Fibroblast of upper back skin (primary cell): ENCODE data around the gene ZFP82.

Source experiments
- DNase-seq: peaks from one replicate; pipeline ENCODE4 v3.0.0-alpha.2; 2013

Gene ZFP82

DNA sequence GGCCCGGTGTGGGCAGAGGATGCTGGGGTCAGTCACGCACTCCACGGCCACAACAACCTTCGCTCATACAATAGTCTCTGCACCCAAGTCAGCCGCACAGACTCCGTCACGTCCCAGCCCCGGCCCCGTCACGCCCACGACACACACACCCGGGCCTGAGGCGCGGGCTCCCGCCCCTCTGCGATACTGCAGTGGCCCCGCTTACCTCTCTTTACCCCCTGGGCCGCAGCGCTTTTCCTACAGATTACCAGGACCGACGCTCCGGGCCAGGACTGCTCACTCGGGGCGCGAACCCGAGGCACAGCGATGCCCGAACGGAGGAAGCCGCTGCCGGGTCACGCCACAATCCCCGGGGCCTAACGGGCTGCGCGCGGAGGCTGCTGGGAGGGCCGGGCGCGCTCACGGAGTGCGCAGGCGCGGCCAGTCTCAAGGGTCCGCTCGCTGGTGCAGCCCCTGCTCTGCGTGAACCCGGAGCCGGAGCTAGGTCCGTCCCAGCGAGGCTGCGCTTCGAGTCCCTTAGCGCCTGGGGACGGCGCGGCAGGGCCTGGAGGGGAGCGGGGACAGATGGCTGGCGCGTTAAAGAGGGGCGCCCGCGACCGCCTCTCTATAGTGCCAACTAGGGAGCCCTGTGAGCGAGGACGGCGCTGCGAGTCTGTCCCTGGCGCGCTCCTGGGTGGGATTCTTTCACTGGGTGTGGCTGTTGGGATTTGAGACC, at the start of gene ZFP82:
Gene ZFP82, minus strand, starts transcription at position 358 of the 715 bp plus-strand sequence. CDS start 8,855 bp downstream, outside the sequence.
- peak; percentile 80 for DNase-seq

DNA sequence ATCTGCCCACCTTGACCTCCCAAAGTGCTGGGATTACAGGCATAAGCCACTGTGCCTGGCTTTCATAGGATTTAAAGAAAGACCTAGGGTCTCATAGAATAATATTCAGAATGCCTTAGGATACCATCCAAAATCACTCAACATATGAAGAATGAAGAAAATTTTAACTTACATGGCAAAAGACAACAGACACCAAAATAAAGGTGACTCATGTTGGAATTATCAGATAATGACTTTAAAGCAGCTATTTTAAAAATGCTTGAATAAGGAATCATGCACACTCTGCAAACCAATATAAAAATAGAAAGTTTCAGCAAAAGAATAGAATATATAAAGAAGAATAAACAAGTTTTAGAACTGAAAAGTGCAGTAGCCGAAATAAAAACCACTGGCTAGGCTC, 41.6 kb upstream of the ZFP82 start:
- peak; percentile 12 for DNase-seq

DNA sequence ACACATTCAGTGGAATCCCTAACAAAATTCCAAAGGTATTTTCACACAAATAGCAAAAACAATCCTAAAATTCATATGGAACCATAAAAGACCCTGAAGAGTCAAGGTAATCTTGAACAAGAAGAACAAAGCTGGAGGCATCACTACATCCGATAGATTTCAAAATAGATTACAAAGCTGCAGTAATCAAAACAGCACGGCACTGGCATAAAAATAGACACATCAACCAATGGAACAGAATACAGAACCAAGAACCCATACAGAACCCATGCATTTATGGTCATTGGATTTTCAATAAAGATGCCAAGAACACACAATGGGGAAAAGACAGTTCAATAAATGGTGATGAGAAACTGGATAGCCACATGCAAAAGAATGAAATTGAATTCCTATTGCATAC, 38.4 kb upstream of the ZFP82 start:
- DNase-seq, result no peak

DNA sequence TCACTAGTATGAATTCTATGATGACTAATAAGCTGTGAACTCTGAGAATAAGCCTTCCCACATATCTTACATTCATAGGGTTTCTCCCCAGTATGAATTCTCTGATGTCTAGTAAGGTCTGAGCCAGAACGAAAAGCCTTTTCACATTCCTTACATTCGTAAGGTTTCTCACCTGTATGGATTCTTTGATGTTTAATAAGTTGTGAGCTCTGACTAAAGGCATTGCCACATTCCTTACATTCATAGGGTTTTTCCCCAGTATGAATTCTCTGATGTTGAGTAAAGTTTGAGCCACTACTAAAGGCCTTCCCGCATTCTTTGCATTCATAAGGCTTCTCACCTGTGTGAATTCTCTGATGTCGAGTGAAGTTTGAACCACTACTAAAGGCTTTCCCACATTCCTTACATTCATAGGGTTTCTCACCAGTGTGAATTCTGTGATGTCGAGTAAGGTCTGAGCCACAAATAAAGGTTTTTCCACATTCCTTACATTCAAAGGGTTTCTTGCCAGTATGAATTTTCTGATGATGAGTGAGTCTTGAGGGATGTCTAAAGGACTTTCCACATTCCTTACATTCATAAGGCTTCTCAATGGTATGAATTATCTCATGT, 30.7 kb upstream of the ZFP82 start:
- DNase-seq, result peak; percentile 2

DNA sequence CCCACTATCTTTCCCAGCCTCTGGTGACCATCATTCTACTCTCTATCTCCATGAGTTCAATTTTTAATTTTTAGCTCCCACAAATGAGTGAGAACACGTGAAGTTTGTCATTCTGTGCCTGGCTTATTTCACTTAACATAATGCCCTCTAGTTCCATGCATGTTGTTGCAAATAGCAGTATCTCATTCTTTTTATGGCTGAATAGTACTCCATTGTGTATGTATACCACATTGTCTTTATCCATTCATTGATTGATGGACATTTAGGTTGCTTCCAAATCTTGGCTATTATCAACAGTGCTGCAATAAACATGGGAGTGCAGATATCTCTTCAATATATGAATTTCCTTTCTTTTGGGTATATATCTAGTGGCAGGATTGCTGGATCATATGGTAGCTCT, 22.9 kb upstream of the ZFP82 start:
- no peak for DNase-seq

DNA sequence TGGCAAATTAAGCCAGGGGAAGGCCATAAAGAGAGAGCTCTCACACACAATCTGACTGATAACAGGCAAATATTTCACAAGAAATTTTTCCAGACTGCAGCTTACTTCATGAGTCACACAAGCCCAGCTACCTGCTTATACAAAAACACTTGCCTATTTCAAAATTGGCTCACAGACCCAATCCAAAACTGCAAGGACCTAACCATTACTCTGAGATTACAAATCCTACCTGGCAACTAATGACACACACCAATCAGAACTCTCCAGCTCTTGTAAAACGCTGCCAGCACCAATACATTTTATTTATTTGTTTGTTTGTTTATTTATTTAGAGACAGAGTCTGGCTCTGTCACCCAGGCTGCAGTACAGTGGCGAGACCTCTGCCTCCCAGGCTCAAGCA, 18.1 kb upstream of the ZFP82 start:
- DNase-seq, result no peak

DNA sequence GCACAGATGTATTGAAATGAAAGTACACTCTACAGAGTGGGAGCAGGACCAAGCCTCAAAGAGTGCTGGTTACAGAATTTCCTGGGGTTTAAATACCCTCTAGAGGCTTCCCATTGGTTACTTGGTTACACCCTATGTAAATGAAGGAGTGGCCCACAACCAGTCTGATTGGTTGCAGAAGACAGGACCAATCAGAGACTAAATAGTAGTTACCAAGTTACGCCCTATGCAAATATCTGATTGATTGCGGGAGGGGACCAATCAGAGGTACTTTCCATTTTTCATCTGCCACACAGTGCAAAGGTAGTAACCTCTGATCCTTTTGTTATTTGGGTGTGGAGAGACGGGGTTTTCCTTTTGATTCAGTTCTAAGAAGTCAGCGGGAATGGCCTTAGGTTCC, 5.5 kb upstream of the ZFP82 start:
- no peak for DNase-seq

DNA sequence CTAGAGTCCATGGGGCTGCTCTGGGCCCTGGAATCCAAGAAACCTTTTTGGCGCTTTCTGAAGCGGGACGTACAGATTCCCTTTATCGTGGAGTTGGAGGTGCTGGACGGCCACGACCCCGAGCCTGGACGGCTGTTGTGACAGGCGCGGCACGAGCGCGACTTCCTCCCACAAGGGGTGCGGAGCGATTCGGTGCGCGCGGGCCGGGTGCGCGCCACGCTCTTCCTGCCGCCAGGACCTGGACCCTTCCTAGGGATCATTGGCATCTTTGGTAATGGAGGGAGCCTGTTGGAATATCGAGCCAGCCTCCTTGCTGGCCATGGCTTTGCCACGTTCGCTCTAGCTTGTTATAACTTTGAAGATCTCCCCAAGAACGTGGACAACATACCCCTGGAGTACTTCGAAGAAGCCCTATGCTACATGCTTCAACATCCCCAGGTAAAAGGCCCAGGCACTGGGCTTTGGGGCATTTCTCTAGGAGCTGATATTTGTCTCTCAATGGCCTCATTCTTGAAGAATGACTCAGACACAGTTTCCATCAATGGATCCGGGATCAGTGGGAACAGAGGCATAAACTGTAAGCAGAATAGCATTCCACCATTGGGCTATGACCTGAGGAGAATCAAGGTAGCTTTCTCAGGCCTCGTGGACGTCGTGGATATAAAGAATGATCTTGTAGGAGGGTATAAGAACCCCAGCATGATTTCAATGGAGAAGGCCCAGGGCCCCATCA, 3.5 kb upstream of the ZFP82 start:
- DNase-seq, result no peak

DNA sequence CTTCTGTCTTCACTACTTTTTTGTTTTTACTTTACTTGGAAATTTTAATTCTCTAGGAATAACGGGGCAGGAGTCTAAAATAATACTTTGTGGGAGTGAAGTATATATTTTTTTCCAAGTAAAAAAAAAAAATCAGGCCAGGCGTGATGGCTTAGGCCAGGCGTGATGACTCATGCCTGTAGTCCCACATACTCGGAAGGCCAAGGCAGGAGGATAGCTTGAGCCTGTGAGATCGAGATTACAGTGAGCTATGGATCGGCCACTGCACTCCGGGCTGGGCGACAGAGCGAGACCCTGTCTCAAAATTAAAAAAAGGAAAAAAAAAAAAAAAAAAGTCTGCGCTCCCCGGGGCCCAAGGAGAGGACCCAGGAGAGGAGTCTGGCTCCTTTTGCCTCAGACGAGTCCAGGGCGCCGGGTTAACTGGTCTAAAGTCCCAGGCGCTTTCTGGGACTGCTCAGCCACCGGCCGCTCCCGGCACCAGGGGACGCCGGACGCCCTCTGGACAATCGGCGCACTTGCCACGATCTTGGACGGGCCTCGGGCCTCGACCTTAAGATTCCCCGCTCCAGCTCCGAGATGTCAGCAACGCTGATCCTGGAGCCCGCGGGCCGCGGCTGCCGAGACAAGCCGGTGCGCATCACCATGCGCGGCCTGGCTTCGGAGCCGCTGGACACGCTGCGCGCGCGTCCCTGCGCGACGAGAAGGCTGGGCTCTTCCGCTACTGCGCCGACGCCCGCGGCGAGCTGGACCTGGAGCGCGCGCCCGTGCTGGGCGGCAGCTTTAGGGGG, 2.7 kb upstream of the ZFP82 start:
- peak; percentile 19 for DNase-seq

DNA sequence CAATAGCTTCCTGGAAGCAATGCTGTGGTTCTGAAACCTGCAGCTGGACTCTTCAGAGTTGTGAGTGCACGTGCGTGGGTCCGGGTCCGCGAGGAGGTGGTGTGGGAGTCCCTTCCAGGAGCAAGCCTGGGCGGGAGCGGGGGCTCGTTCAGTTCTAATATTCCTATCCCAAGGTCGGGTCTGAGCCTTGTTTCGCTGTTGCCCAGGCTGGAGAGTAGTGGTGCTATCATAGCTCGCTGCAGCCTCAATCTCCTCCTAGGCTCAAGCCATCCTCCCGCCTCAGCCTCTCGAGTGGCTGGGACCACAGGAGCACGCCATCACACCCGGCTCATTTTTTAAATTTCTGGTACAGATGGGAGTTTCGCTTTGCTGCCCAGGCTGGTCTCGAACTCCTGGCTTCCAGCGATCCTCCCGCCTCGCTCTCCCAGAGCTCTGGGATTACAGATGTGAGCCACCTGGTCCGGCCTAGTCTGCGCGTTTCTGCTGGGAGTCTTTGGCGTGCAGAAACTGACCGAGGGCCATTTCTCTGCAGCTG, 625 bp downstream of the ZFP82 start:
- DNase-seq, result no peak

DNA sequence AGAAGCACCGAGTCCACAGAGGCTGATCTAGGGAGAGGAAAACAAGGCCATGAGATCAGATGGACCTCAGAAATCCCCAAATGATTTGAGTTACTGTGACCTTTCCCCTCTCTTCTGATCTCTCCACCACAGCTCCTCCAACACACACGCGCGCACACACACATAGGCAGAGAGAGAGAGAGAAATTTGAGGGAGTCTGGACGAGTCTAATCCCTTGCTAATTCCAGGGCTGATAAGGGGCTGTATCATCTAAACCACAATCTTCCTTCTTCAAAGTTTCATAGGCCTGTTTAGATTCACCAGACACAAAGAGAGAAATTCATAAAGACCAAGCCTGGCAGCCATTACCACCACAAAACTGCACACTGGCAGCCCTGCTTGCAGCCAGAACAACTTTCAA, 8.6 kb downstream of the ZFP82 start:
- no peak for DNase-seq

DNA sequence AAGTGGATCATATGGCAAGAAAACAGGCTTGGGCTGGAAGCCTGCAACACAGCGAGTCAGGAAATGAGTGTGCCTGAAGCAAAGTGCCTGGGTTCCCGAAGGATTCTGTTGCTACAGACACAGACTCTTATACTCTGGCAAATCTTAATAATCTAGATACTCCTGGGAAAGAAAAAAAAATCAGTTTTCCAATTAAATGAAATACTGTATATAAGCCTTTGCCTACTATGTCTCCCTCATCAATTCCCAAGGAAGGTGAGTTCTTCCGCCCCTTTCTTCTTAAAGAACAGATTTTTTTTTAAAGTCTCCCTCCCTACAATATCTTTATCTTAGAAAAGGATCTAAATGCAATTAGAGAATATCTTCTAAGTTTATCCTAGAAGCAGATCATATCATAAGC, 10.3 kb downstream of the ZFP82 start:
- DNase-seq, result no peak

DNA sequence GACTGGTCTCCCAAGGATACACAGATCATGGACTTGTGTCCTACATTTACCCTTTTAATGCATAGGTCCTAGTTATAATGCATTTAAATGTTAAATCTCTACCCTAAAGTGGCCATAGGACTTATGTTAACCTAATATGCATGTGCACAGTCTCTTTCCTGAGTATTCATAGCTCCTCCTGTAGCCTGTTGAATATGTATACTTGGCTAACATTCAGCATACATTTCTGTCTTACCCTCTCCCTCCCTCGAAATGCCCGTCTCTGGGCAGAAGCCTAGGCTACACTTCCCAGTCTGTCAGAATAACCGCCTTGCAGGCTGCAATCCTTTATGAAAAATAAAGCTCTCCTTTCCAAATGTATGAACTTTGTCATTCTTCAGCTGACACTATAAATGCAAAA, 13.9 kb downstream of the ZFP82 start:
- no peak for DNase-seq

DNA sequence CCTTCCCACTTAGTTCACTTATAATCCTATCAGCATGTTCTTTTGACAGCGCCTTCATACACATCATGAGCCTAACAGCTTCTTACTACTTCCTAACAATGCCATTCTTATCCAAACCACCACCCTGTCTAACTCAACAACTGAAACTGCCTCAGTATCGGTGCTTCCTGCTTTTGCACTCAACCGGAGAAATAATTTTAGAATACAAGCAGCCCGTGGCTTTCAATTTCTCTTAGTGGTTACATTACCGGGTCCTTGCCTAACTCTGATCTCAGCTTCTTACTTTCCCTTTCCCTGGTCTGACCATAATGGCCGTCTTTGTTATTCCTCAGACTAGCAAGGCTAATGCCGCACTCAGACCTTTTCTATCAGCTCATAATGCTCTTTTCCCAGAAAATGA, 17.0 kb downstream of the ZFP82 start:
- DNase-seq, result no peak

DNA sequence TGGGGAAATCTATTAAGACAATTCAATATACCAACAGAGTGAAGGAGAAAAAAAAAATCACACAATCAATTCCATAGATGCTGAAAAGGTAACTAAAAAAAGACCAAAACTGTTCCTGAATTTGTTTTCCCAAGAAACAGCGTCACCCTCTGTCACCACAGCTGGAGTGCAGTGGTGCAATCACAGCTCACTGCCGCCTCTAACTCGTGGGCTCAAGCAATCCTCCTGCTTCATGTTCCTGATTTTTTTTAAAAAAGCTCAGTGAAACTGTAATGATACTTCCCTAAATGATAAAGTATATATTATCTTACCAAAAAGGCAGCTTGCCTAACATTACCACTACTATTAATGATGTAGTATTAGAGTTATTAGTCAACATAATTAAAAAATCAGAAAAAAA, 19.9 kb downstream of the ZFP82 start:
- no peak for DNase-seq

DNA sequence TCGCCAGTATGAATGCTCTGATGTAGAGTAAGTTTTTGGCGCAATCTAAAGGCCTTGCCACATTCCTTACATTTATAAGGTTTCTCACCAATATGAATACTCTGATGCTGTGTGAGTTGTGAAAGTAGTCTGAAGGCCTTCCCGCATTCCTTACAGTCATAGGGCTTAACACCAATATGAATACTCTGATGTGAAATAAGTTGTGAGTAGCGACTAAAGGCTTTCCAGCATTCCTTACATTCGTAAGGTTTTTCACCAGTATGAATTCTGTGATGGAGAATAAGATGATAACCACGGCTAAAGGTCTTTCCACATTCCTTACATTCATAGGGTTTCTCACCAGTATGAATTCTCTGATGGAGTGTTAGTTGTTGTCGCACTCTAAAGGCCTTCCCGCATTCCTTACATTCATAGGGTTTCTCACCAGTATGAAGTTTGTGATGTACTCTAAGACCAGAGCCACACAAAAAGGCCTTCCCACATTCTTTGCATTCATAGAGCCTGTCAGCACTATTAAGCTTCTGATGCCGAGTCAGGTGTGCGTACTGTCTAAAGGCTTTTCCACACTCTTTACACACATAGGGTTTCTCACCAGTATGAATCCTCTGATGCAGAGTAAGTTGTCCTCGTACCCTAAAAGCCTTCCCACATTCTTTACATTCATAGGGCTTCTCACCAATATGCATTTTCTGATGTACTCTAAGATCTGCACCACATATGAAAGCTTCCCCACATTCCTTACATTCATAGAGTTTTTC, 25.3 kb downstream of the ZFP82 start:
- DNase-seq, result no peak

DNA sequence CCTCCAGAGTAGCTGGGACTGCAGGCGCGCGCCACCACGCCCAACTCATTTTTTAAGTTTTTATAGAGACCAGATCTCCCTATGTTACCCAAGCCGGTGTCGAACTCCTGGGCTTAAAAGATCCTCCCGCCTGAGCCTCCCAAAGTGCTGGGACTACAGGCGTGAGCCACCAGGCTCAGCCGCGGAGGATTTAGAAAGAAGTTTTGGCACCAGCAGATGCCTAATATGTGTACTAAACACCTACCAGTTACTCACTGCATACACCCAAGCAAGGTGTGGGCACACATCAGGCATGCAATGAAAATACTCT, 39.0 kb downstream of the ZFP82 start:
- DNase-seq, result no peak

DNA sequence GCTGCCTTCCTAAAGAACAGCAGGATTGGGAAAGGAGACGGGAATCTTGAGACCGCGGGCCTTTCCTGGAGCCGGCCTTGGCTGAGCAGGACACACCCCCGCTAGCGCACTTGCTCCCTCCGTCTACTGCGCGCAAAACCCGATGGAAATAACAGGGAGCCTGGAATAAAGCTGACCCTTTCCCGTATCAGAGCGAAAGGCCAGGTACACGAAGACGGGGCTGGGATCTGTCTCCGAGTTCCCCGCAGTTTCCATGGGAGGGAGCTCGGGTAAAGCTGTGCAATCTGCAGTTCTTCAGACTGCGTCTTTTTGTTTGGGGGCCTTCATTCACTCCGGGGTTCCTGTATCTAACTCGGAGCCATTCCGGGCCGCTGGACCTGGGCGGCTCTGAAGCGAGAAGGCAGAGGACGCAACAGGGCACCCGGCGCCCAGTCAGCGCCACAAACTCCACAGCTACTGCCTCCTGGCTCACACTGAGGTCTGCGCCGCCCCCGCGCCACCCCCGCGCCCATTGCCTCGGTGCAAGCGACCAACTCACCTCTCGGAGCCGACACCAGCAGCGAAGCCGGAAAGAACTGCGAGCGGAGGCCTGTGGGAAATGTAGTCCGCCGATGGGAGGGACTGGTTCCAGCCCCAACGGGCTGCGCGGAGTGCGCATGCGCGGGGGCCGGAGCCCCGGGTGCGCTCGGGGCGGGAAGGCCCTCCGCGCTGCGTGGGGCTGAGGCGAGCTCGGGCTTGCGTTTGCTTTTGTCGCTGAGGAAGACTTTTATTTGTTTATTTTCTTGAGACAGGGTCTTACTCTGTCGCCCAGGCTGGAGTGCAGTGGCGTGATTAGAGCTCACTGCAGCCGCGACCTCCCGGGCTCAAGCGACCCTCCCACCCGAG, 39.6 kb downstream of the ZFP82 start, which contains the start of gene ZFP14:
Gene ZFP14, minus strand, starts transcription at position 577 of the 885 bp plus-strand sequence. CDS start 11,309 bp downstream, outside the sequence.
- peak; percentile 93 for DNase-seq

DNA sequence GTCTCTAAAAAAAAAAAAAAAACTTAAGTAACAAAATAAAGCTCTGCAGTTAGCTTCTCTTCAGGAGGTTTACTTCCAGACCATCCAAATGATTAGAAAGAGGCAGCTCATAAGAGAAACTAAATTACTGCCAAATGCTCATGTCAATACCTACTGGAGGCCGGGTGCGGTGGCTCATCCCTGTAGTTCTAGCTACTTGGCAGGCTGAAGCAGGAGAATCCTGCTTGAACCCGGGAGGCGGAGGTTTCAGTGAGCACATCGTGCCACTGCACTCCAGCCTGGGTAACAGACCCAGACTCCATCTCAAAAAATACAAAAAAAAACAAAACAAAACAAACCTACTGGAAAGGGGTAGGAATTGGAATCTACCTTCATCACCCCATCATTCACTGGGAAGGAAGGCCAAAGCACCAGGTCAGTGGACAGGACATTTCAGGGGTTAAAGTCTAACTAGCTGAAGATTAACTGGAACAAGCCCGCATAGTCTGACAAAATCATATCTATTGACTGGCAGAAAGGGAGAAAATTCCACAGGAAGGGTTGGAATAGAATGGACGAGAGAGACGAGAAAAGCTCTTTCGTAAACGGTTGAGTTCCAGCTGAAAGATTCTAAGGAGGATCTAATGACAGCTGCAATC, 40.8 kb downstream of the ZFP82 start:
- no peak for DNase-seq

DNA sequence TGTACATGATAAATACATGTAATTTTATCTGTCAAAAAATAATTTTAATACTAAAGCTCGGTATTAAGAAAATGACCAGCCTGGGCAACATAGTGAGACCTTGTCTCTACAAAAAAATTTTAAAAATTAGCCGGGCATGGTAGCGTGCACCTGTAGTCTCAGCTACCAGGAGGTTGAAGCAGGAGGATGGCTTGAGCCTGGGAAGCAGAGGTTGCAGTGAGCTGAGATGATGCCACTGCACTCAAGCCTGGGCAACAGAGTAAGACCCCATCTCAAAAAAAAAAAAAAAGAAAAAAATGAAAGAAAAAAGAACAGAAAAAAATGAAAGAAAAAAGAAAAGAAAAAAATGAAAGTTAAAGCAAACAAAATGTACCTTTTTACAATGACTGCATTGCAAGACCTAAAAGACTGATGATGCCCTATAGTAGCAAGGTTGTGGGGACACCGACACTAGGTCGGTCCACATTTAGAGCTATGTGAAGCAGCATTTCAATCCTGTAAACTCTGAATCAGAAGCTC, 44.7 kb downstream of the ZFP82 start:
- DNase-seq, result no peak

DNA sequence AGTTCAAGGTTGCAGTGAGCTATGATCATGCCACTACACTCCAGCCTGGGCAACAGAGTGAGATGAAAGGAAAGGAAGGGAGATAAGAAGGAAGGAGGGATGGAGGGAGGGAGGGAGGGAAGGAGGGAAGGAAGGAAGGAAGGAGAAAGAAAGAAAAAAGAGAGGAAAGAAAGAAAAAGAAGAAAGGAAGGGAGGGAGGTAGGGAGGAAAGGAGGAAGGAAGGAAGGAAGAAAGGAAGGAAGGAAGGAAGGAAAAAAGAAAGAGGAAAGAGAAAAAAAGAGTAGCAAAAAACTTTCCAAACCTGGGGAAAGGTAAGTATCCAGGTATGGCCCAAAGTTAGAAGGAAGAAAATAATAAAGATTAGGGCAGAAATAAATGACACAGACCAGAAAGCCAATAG, 46.6 kb downstream of the ZFP82 start:
- DNase-seq, result no peak
